ENCODE data around the gene ZNF496.
"Not testable (repeated sequence)": the region's sequence is repeated elsewhere in the genome, so short reads cannot be mapped to it uniquely, and the experiment has no call there.

The ZNF496 gene

DNA sequence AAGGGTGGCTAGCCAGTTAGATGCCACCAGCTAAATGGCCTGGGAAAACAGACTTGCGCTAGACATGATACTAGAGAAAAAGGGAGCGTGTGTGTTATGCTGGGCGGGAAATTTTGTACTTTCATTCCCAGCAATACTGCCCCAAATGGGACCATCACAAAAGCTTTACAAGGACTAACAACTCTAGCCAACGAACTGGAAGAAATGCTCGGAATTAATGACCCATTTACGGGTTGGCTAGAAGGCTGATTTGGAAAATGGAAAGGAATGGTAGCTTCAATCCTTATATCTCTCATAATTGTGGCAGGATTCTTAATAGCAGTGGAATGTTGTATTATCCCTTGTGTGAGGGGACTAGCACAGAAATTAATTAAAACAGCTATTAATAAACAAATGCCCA is 27.9 kb upstream of the ZNF496 start:
- DNase-seq (ENCODE audit: low read depth in 2 of 2): no peak

DNA sequence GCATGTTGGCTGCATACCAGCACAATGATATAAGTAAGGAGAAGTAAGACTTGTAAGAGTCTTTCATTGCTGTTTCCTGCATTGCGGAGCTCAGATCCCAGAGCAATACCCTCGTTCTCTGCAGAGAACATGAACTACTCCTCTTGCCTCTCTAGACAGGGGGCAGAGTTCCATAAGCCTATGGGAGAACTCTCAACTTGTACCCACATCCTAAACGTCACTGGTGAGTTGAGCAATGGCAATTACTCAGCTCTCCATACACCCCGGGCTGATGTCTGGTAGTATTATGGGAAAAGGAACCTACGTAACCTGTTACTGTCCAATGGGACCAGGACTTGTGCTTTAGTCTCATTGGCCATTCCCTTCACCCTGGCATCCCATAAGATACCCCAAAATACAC is 27.3 kb upstream of the ZNF496 start:
- DNase-seq (ENCODE audit: low read depth in 2 of 2): no peak

- DNase-seq (ENCODE audit: low read depth in 2 of 2): no peak
Observed at GRCh38 chr1:247357781-247358211, 26.1 kb upstream of the ZNF496 start.

GRCh38 chr1:247357052-247357780 is 25.5 kb upstream of the ZNF496 start:
- DNase-seq (ENCODE audit: low read depth in 2 of 2): no peak

- not testable (repeated sequence) for DNase-seq (ENCODE audit: low read depth in 2 of 2)
Observed at GRCh38 chr1:247355160-247355559, 23.5 kb upstream of the ZNF496 start.

- no peak for DNase-seq (ENCODE audit: low read depth in 2 of 2)
Observed at GRCh38 chr1:247352175-247352574, 20.5 kb upstream of the ZNF496 start.

DNA sequence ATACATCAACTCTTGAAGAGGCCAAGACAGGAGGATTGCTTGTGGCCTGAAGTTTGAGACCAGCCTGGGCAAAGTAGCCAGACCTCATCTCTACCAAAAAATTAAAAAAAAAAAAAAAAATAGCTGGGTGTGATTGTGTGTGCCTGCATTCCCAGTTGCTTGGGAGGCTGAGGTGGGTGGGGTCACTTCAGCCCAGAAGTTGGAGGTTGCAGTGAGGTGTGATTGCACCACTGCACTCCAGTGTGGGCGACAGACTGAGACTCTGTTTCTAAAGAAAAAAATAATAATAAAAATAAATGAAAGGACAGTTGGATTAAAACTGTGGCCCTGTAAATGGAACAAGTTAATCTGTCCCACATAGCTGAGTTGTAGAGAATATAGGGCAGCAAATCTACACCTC is 18.9 kb upstream of the ZNF496 start:
- DNase-seq (ENCODE audit: low read depth in 2 of 2): no peak

DNA sequence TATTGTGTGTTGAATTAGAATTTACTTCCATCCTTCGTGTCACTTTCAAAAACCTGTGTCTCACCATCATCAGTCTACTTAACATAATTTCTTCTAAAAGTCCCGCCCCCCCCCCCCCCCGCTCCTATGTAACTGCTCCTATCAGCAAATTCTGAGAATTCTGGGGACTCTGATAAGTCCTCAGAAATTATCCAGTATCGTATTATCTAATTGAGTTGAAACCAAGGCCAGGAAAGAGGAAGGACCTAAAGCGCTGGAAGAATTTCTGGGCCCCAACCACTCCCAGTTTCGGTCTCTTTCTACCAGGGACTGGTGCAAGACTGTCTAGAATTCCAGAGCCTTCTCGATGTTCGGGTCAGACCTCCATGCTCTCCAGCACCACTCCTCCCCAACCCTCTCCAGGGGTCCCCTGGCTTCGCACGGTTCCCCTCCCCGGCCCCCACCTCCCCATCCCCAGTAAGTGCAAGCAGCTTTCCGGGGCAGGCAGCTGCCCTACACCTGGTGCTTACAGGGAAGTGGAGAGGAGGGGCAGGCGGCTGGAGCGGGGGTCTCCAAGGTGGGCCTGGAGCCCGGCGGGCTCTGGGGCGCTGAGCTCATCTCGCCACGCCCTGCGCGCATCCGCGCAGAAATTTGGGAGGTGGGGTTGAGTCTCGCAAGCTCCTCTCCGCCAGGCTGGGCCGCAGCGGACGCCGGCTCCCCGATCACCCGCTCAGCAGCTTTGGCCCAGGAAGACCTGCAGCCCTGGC is 16.0 kb upstream of the ZNF496 start:
- DNase-seq (ENCODE audit: low read depth in 2 of 2): no peak

DNA sequence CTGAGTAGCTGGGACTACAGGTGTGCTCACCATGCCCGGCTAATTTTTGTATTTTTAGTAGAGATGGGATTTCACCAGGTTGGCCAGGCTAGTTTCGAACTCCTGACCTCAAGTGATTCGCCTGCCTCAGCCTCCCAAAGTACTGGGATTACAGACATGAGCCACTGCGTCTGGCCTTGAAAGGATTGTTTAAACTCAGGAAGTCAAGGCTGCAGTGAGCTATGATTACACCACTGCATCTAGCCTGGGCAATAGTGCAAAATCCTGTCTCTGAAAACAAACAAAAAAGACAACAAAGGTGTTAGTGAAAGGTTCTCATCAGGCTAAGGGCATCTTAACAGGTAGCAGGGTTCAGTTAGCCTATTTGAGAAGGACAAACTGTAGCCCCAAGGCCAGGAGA is 14.2 kb upstream of the ZNF496 start:
- DNase-seq (ENCODE audit: low read depth in 2 of 2): no peak

- DNase-seq (ENCODE audit: low read depth in 2 of 2): no peak
Observed at GRCh38 chr1:247343801-247344200, 12.1 kb upstream of the ZNF496 start.

GRCh38 chr1:247338723-247339275 is 7.1 kb upstream of the ZNF496 start:
- DNase-seq (ENCODE audit: low read depth in 2 of 2): no peak

DNA sequence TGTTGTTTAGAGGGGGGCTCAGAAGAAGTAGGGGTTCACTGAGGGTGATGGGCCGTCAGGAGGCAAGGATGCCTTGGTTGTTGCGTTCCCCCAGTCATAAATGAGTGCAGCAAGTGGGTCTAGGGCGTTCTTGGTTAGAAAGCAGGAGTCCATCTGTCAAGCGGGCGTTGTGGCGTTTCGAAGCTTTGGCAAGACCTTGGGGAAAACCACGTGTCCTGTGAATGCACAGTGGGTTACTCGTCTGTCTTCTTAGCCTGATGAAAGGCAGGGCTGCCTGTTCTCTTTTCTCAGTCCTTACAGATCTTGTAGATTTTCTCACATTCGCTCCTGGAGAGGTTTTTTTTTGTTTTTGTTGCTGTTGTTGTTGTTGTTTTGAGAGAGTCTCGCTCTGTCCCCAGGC is 6.3 kb upstream of the ZNF496 start:
- no peak for DNase-seq (ENCODE audit: low read depth in 2 of 2)

DNA sequence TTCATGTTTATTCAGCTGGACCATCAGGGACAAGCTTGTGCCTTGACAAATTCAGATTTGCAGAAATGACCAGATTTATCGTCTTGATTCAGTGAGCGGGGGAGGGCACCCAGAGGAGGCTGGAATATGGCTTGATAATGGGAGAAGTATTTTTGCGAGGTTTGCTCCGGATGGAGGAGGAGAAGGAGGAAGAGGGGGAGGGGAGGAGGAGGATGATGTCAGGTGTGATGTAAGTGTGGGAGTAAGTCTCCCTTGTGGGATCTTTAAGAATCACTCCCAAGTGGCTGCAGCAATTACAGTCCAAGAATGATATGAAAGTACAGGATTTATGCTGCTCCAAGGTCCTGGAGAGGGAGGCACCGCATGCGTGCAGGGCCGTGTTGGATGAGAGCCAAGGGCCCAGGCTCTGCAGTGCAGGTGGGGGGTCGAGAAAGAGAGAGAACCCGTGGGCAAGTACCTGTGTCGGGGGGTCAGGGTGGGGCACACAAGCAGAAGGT is 5.6 kb upstream of the ZNF496 start:
- no peak for DNase-seq (ENCODE audit: low read depth in 2 of 2)

DNA sequence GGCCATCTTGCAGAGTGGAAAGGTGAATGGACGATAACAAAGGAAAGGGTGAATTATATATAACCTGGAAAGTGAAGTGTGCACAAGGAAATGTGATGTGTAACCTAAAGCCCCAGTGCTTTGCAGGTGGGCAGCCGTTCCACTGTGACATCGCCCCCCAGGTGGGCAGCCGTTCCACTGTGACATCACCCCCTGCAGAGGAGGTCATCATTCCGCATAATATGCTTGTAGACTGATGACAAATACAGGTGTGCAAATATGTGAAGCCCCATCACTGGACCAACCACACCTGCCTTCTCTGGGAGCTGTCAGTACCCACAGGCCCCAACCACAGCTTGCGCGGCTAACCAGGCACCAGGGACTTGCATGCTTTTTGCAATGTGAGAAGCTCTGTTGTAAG is 4.7 kb upstream of the ZNF496 start:
- no peak for DNase-seq (ENCODE audit: low read depth in 2 of 2)

DNA sequence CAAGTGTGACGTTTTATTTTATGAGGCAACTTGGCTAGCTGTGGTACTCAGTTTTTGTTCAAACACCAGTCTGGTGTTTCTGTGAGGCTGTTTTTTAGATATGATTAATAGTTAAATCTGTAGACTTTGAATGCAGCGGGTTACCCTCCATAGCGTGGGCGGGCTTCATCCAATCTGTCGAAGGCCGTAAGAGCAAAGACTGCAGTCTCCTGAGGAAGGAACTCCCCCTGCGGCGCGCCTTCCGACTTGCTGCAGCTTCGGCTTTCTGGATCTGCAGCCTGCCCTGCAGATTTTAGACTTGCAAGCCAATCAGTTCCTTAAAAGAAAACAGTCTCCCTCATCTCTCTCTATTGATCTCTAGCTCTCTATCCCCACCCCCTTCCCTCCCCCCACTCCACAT is 4.2 kb upstream of the ZNF496 start:
- no peak for DNase-seq (ENCODE audit: low read depth in 2 of 2)

DNA sequence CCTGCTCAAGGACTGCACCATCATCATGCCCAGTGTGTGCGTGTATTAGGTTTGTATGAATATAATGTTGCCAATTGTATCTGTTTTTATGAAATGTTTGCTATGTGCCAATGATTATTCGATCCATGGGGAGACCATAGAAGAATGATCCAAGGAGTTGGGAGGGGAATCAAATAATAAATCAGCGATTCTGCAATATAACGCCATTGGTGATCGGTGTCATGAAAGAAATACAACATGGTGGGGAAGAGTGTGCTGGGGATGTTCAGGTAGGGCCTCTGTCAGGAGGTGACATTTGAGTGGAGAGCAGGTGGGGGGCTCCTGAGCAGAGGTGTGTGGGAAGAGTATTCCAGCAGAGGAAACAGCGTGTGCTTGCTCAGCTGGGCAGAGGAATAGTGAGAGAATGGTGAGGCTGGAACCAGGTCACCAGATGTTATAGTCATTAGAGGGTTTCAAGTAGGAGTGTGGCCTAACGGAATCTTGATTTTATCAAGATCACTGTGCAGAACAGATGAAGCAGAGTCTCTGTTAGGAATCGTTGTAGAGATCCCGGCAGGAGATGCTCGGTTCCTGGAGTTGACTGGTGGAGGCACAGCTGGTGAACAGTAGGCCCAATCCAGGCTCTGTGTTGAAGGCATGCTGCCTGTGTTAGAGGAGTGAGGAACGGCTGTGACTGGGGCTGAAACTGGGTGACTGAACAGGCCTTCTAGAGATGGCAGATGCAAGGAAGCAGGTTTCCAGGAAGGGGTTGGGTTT is 2.9 kb upstream of the ZNF496 start:
- DNase-seq (ENCODE audit: low read depth in 2 of 2): no peak

DNA sequence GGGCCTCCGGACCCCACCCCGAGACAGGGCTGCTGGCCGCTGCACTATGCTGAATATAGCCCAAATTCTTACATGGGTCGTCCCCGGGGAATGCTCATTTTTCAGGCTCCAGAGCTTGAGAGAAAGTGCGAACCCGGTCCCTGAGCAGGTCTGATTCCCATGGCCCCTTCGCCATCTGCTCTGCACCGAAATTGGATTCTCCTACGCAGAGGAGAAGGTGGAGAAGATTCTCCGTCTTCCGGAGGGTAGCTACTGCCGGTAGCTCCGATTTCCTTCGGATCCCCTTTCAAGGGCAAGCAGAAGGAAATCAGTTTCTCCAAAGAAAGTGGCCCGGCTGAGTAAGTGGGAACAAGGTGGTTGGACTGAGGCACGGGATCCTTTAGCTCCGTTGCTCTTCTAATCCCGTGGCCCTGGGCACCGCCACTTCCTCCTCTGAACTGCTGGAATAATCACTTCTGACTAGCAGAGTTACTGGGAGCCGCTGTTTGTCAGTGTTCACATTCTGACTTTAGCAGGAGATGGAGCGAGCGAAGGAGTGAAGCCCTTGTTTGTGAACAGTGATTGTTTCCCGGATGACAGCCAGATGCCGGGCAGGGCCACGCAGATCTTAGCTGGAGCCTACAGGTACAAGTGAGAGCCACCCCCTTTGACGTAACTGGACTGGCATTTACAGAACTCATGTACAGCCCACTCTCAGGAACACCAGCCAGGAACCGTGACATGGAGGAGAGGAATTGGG is 1.1 kb upstream of the ZNF496 start:
- DNase-seq (ENCODE audit: low read depth in 2 of 2): no peak

DNA sequence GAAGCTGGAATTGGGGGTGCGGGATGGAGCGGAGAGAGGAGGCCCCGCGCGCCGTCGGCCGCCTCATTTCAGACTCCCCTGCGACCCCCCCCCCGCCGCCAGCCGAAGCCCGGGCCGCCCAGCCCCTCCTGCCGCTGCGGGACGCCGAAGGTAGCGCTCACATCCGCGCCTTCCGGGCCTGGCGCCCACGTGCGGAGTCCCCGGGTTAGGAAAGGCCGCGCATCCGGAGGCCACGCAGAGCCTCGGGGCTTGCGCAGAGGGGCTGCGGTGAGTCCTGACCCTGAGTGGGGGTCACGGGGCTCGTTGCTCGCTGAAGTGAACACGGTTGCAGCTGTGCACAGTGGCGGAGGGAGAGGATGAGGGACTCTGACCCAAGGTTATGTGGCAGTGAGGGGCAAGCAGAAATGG is 552 bp upstream of the ZNF496 start:
- DNase-seq (ENCODE audit: low read depth in 2 of 2): peak; percentile 33 to 46

DNA sequence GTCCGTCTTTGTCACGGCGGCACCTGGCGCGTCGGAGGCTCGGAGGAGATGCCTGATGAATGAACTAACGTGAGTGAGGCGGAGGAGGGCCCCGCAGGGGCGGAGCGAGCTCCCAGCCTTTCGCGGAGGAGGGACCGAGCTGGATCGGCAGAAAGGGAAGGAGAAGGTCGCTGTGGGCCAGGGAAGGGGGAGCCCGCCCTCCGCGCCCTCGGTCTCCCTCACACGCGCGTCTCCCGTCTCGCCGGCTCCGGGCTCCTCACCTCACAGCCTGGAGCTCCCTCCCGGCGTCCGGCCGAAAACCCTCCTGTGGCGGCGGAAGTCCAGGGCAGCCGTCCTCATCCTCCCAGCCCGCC is 519 bp downstream of the ZNF496 start:
- peak; percentile 60 to 61 for DNase-seq (ENCODE audit: low read depth in 2 of 2)

DNA sequence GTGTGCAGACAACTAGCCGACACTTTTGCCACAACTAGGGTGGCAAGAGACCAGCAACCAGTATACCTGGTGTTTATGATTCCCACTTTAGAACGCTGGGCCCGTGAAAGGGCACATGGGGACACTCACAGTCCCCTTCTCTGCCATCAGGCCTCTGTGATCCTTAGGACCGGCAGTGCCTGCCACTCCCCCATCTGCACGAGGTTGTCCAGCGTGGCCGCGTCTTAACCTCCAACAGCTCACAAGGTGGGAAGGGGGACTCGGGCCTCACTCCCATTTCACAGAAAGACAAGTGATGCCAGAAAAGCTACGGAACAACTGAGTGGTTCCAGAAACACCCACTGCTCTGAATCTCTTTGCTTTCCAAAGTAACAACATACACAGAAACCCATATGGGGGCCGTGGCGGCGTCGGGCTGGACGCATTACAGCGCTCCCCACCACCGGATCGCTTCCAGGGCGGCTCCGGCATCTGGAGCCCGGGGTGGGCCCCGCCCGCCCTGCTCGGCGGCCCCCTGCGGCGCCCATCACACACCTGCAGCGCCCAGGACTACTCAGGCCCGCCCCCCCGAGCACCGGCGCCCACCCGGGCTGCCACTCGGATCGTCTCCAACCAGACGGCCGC is 1.0 kb downstream of the ZNF496 start:
- no peak for DNase-seq (ENCODE audit: low read depth in 2 of 2)

DNA sequence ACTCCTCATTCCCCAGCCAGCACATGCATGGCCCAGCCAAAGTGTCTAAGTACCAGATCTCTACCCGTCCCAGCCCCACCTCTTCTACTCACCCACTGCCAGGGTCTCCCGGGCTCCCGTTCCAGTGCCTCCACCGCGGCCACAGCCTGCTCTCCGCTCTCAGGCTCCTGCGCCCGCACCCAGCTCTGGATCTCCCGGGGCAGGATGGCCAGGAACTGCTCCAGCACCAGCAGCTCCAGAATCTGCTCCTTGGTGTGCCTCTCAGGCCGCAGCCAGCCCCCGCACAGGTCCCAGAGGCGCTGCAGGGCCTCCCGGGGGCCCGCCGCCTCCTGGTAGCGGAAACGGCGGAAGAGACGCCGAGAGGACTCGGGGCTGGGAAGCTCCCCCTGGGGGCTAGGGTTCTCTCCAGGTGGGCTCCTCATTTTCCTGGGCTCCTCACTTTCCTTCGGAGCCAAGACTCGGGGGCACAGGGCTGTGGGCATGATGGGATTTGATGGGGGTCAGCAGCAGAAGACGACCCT is 2.5 kb downstream of the ZNF496 start:
- DNase-seq (ENCODE audit: low read depth in 2 of 2): no peak
